CD4-positive, alpha-beta T cell treated with Interleukin-17A for 4 hours (primary cell): Measurements from ENCODE around the gene MYEOV.
A peak's percentile ranks its signal among the peaks of the same experiment; 100 is the strongest.

Experiments
- DNase-seq: peaks from one replicate; pipeline ENCODE4 v3.0.0-alpha.2; 2020; ENCODE audit warnings: mixed read lengths

Gene MYEOV

DNA sequence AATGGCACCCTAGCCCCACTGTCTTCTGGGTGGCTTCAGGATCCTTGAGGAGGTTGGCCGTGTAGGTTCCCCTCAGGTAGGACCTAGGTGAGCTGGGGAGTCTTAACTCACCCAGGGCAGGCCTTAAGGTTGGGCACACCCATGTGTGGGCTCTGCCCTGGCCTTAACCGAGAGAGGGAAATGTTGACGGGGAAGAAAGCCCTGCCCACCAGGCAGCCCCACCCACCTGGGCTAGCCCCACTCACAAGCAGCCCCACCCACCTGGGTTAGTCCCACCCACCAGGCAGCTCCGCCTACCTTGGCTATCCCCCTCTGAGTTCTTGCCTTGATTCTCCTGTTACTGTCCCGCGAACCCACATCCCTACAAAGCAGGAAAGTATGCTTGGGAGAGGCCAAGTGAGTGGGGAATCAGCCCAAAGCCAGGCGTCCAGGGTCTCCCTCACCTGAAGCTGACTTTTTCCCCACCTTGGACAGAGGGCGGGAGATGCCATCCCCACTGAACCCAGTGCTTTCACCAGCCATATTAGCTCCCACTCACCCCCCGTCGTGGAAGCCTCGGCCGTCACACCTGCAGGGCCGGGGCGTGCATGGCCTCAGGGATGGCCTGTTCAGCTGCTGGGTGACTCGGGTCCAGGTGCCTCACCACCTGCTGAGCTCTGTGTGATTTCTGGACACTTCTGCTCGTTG lies at the start of gene MYEOV:
Gene MYEOV, plus strand, starts transcription at position 337 of the 687 bp plus-strand sequence. CDS start 1,200 bp downstream, outside the sequence.
- peak; percentile 29 for DNase-seq

DNA sequence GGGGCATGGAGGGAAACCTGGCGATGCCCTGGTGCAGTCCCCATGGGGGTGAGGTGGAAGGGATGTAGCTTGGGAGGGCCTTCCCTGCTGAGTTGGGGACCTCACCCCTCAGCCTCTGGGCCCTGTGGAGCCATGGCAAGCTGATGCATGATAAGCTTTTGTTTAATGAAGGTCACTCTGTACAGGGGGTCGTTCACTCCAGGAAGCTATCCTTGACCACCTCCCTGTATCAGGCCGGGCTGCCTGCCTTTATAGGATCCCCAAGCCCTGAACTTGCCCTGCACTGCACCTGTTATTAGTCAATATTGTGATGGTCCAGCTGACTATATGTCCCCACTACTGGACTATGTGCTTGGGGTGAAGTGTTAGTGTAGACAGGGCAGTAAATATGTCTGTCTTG lies 49.7 kb upstream of the MYEOV start:
- DNase-seq, result no peak

DNA sequence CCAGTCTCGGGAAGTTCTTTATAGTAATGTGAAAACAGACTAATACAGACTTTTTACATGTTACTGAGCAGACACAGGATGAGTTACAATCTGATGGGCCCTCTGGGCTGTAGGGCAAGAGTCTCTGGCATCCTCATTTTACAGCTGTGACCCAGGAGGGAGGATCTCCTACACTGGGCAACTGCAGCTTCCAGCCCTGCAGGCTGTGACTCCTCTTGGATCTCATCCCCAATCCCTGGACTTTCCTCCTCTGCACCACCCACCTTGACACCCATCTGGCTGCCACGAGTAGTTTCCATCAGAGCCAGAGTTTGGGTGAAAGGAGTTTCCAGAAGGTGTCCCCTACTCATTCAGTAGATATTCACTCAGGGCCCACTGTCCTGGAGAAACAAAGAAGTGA lies 48.9 kb upstream of the MYEOV start:
- no peak for DNase-seq

DNA sequence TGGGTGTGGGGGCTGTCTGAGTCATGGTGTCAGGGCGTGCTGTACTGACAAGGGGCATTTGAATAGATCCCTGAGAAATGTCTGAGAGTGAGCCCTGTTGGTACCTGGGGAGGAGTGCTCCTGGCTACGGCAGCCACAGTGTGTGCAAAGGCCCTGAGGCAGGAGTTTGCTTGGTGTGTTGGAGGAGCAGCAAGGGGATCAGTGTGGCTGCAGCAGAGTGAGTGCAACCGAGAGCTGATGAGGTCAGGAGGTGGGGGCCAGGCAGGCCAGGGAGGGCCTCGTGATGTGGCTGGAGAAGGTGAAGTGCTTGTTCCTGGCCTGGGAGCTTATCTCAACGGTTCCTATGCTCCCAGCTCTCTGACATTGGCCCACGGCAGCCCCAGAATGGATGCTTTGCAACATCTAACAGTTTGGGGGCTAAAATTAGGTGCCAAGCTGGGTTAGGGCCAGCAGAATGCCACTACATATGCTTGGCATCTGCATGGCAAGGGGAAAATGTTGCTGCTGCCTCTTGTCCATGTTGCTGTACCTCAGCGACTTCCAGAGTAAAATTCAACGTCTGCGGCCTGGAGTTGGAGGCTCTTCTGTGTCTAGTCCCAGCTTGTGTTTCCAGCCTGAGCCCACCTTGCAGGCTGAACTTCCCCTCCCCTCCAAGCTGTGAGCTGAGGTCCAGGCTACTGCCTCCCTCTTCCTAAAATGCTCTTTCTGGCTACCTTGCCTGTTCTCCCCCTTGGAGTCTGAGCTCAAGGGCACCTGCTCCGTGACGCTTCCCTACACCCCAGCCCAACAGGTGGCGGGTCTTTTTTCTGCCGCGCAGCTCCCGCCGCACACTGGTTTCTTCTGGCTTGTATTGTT lies 48.2 kb upstream of the MYEOV start:
- no peak for DNase-seq

DNA sequence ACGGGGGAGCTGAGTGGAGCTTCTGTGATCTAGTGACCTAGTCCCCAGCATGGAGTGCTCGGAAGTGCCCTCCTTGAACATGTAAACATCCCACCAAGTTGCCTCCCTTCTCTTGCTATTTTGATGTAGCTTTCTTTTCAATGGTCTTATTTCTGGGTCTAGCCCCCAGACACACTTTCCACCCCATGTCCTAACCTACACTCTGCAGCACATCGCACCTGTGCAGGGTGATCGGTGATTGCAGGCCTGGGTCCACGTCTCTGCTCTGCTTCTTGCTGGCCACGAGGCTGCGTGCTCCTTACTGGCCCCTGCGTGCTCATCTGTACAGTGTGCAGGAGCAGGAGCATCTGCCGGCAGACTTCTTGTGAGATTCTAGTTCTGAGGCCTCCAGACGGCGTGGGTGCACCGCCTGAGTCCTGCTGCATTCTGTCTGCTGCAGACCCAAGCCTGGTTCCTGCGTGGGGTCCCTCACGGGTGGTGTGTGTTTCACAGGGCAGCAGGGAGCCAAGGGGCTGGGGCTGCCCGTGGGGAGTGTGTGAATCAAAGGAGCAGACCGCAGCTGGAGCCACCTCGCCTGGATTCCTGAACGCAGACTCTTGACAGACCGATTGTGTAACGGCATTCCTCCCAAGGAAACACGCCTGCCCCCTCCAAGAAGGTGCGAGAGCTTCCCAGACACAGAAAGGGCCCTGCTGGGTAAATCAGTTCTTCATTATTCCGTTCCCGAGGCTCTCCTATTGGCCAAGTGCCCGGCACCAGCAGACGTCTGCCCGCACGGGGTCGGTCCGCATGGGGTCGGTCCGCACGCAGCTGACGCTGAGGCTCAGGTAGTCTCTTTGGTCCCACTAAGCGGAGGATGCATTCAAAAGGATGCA lies 44.4 kb upstream of the MYEOV start:
- DNase-seq, result no peak

DNA sequence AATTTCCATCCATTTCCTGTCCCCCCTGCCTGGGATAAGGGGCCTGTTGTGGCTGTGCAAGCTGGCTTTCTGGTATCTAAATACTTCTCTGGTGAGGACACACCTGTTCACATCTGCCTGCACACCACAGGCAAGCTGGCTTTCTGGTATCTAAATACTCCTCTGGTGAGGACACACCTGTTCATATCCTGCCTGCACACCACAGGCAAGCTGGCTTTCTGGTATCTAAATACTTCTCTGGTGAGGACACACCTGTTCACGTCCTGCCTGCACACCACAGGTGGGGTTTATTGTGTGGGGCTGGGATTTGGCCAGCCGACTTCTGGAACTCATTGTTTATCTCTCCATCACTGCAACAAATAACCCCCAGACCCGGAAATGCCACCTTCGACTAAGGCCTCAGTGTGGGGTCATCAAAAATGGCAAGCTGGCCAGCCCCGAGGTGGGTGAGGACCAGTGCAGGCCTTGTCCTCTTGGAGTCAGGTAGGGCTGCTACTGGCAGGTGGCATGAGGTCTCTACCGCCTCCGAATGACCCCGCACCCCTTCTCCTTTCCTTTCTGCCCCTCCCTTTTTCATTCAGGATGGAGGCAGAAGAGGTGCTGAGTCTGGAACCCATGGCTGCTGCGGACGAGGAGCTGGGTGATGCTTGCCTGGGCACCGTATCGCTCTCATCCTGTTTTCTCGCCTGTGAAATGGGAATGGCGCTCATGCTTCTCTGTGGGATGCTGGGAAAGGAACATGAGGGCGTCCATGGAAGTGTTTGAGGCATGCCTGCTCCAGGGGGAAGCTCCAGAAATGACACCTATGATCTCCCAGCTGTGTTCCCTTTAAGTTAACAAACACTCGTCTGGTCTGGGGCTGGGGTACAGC lies 43.5 kb upstream of the MYEOV start:
- DNase-seq, result no peak

DNA sequence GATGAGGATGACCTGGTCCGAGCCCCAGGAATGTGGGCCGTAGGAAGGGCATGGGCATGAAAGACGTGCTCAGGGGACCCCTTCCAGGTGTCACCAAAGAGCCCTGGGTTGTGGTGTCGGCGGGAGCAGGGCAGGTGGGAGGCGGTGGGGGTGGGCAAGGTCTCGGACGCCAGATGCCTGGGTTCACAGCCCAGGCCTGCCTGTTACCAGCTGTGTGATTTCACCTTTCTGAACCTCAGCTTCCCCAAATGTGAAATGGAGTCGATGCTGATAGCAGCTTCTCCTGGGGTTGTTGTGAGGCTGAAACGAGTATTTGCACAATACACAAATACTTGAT lies 42.9 kb upstream of the MYEOV start:
- no peak for DNase-seq

DNA sequence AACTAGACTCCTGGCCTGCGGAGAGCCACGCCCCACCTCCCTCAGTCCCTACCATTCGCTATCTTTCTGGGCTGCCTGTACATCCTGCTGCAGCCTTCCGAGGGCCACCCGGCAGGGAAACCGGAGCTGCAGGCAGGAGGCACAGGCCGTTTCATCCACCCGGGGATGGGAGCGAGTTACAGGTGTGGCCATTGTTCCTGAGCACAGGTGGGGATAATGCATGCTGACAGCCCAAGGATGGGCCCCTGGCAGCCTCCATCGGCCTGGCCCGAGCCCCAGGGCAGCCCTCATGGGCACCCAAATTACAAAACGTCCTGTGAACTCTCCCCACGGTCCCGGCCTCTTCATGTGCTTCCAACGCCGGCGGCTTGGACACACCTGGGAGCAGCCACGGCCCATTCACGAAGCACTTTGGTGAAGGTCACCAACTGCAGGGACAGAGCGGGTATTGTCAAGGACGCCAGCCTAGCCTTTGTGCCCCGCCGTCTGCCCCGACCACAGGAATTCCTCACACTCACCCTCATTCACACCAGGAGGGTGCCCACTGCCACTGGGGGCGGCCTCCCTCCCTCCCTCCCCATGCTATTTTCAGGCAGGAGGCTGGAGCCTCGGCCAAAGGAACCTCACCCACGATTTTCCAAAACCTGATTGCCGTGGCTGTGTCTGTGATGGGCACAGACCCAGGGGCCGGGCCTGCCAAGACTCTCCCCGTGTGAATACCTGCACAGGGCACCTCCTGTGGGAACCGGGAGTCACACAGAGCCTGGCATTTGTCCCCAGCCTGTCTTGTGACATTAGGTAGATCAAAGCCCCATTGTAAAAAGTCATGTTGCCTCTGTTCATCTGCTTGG lies 42.1 kb upstream of the MYEOV start:
- no peak for DNase-seq

DNA sequence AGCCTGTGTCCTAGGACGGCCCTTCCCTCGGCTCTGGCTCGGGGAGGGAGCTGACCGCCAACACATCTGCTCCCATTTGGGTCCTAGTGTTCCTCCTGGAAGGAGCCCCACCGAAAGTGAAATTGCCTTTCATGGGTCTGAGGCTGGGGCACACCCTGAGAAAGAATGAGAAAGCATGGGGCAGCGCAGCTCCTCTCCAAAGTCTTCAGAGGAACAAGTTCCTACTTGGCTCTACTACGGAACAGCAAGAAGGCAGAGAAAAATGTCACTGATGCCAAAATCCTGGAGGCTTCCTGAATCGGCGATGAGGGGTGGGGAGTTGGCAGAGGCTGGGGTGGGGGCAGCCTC lies 41.5 kb upstream of the MYEOV start:
- DNase-seq, result no peak

DNA sequence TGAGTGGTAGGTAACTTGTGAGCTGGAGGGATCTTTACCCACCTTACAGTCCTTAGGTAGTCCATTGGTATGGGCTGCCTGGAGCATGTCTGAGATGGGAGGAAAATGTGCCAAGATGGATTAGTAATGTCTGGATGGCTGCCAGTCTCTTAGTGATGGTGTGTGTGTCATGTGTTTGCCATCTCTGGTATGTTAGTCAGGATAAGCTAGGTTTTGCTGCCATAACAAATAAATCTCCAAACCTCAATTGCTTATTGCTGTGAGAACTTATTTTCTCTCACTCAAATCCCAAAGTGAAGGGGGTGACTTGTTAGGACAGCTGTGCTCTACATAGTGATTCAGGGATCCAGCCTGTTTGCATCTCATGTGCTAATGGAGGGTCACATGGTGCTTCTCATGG lies 40.9 kb upstream of the MYEOV start:
- DNase-seq, result no peak

DNA sequence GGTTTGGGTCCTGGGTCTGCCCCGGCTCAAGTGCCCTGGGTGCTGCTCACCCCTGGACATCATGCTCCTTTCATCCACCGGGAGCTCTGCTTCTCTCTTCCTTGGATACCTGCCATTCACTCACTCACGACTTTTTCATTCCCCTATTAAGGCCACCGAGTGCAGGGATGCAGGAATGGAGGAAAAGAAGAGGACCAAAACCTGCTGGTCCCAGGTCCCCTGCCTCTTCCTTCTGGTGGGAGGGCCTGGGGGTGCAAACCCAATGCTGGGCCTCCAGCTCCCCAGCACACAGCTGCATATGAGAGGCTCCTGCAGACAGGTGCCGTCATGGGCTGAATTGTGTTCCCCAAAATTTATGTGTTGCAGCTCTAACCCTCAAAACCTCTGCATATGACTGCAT lies 36.8 kb upstream of the MYEOV start:
- no peak for DNase-seq

DNA sequence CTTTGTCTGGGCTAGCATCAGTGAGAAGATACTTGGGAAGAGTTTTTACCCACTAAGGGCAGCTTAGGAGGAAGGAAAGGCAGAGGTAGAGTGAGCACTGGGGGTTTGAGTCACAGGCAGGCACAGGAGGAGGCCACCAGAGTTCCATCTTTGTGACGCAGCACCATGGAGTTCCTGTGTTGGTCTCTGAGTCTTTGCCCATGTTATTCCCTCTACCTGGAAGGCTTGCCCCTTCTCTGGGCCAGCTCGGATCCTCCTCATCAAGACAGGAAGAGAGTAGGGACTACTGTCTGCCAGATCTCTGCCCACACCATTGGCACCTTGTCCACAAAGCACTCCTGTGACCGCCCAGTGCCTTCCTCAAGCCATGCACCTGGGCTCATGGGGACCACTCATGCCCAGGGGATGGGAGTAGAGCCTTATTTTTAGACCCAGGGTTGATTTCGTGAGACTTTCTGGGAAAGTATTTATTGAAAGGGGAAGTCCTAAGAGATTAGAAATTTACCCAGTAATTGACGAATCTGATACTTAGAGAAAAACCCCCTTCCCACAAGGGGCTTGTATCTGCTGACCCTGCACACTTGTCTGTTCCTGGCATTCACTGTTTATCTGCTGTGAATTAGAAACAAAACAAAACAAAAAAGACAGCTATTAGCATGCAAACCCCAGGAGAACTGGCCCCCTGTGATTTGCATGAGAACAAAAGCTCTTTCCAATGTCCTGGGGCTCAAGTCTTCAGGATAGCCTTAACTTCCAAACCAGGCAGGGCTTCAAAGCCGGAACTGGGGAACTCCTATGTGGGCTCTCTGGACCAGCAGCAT lies 35.9 kb upstream of the MYEOV start:
- no peak for DNase-seq

DNA sequence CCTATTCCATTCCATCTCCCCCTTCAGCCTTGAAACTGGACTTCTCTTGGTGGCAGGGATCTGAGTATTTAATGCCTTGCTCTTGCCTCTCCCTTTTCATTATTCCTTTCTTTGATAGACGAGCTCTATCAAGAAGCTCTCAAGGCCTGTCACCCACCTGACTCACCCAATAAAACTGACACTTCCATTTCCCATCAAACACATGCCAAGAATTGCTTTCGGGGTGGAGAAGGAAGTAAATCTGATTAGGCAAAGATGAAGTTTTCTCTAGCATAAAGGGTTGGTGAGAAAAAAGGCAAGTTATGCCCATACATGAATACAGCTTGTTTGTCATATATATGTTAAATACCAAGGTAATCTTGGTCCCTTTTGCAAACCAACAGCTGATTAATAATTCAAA lies 34.9 kb upstream of the MYEOV start:
- DNase-seq, result no peak

DNA sequence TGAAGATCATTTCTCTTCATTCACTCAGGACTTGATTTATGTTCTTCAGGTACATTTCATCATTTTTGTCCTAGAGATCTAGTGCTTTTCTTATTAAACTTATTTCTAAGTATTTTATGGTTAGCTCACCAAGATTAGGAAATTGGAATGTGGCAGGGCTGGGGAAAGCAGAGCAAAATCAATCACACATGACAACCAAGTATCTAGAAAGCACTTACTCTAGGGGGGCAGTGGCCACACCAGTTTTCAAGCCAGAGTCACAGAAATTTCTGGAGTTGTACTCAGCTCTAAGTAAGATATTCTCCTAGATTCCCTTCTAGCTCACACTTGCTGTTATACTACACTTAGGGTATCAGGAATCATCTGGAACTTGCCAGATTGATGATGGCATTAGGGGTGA lies 33.3 kb upstream of the MYEOV start:
- DNase-seq, result no peak

DNA sequence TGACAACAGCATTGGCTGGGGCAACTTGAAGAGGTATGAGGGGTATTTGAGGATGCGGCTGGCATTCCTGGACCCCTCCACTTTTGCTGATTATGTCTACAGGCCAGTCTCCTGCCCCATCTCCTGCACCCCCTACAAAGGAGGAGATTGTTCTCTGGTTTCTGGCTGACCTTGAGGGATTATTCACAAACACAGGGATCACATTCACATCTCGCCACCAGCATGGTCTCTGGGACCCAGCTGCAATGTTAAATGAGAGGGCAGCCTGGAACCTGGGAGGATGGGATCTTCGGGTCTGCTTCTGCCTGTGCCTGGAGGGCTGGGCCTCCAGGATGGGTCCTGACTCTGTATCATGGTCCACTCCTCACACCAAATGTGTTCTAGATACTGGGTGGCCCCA lies 32.8 kb upstream of the MYEOV start:
- no peak for DNase-seq

DNA sequence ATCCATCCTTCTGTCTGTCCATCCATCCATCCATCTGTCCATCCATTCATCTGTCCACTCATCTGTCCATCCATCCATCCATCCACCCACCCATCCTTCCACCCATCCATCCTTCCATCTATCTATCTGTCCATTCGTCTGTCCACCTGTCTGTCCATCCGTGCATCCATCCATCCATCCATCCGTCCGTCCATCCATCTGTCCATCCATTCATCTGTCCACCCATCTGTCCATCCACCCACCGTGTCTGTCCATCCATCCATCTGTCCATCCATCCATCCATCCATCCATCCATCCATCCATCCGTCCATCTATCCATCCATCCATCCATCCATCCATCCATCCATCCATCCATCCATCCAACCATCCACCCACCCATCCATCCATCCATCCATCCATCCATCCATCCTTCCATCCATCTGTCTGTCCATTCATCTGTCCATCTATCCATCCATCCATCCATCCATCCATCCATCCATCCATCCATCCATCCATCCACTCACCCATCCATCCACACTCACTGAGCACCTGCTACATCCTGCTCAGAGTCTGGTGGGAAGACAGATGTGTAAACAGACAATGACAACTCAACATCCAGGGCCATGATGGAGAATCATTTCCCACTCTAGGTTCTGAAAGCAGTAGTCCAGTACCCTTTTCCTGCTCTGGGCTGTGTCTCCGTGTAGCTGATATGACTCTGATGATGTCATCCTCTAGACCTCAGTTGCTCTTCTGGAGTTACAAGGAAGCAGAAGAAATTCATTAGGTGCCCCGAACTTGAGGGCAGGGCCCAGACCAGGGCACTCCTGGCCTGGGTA lies 30.8 kb upstream of the MYEOV start:
- DNase-seq, result no peak

DNA sequence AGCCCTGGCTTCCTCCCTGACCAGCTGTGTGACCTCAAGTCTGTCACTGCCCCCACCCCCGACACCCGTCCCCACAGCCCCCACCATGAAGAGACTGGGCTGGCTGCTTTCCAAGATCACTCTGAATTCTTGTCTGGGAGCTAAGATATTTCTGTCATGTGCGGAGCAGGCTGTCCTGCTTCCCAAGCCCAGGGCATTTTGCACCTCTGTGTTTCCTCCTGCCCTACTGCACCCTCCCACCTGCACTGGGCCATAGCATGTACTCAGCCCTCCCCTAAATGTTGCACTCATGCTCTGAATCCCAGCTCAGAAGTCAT lies 30.3 kb upstream of the MYEOV start:
- no peak for DNase-seq

DNA sequence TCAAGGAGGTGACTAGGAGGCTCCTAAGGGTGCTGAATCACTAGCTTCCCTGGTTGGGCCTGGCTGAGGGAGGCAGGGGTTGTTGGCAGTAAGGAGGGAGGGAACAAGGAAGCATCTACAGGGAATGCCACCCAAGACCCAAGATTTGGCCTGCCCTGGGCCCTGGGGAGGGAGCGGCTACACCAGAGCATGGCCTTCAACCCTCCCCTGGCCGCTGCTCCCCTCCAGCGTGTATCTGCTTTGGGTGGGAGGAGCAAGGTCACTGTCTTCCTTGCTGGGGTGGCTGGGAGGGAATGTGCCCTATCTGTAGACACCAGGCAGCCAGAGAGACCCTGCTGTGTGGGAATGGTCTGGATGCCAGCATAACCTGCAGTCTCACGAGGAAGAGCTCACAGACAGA lies 29.5 kb upstream of the MYEOV start:
- DNase-seq, result no peak

DNA sequence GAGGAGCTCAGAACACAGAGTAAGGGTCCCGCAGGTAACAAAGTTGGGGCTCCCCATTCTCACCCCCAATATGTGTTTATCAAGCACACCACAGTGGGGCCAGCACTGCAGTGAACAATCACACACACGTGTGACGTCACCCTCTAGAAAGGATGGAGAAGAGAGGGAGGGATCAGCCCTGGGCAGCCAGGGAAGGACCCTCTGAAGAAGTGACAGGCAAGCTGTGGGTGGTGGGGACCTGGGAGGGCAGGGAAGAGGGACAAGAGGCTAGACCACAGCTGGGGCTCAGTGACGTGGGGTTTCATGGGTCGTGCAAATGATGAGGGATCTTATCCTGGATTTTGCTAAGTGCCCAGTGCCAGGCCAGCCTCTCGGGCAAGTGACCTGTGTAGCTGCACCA lies 28.7 kb upstream of the MYEOV start:
- no peak for DNase-seq

DNA sequence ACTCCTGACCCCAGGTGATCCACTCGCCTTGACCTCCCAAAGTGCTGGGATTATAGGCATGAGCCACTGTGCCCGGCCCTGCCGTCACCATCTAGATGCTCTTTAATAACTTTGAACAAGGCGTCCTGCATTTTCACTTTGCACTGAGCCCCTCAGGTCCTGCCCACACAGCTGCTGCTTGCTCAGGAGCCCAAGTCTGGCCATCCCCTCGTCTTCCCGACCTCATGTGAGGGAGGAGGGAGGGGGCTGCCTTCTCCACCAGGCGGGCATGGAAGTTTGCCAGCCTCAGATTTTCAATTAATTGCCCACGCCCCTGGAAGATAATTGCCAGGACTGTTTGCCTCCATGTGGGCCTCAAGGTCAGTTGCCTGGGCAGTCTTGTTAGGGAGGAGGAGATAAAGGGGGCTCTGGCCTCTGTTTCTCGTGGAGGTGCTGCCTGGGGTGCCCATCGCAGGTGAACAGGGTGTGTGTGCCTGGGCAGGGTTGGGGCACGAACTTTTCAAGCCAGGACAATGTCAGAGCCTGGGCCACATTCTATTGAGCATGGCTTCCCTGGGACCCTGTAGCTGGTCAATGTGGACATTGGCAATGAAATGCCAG lies 27.9 kb upstream of the MYEOV start:
- no peak for DNase-seq
